NCI-H446 (cell line): ENCODE results near the gene OPN4.

Experiments
- DNase-seq, 2 experiments: peaks; one replicate each; lab custom pipeline; 2025; lab: John Stamatoyannopoulos, UW

The OPN4 gene

DNA sequence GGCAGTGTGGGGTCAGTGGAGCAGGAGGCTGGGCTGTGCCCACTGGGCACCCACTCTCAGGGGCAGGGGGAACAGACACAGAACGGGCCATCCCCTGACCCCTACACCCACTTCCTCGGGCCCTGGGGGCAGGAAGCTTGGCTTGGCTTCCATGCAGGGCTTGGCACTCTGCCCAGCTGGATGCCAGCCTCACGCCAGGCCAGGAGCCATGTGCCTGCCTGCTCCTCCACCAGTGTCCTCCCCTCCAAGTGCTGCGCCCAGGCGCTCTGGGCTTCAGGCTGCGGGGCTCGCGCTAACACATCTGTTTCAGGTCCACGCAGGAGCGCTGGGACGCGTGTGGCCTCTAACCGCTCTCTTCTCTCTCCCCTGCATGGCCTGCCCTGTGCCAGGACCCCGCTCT is 26.7 kb downstream of the OPN4 start:
- DNase-seq: peak in 1 of 2 experiments; percentile 10

DNA sequence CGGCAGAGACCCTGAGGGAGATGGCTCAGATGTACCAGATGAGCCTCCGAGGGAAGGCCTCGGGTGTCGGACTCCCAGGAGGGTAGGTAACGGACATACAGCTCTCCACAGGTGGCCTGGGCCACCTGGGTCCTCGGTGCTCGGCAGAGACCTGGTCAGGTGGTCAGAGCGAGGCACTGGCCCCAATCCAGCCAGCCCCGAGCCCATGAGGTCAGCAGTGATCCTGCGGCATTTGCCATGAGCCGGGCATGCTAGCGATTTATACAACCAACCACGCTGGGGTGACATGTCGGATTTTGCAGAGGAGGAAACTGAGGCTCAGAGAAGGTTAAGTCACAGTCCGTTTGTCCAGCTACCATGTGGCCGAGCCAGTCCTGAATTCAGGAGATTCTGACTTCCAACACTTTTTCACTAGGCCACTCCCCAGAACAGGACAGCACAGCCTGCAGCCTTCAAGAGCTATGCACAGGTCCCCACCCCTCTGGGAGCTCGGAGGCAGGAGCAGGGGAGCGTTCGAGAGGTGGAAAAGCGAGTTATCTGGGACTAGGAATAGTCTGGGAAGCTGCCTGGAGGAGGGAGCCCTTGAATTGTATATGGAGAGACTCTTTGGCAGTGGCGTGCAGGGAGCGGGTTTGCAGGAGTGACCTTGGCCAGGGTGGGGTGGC is 27.5 kb downstream of the OPN4 start:
- DNase-seq: no peak

GRCh38 chr10:86682675-86683074 is 28.3 kb downstream of the OPN4 start:
- DNase-seq: no peak

GRCh38 chr10:86684331-86685097 is 30.2 kb downstream of the OPN4 start:
- DNase-seq: no peak

DNA sequence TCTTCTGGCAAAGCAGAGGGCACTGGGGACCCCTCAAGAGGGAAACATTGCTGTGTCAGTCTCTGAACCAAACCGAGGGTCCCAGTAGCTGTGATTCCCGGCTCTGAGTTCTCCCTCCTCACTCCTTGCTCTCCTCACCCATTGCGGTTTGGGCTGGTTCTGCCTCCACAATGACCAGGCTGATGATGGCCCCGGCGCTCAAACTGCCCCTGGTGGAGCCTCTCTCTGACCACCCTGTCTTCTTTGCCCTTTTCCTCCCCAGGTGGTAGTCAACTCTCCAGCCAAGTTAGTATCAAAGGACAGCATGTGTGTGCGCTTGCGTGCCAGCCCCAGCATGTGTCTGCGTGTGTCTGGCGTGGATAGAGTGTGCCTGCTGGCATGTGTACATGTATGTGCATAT is 31.1 kb downstream of the OPN4 start:
- no peak for DNase-seq

- no peak for DNase-seq
Observed at GRCh38 chr10:86685893-86686632, 31.7 kb downstream of the OPN4 start.

- no peak for DNase-seq
Observed at GRCh38 chr10:86686972-86687371, 32.6 kb downstream of the OPN4 start.

GRCh38 chr10:86687750-86688149 is 33.4 kb downstream of the OPN4 start:
- DNase-seq: no peak

GRCh38 chr10:86688398-86688921 is 34.1 kb downstream of the OPN4 start:
- peak; percentile 38 to 61 for DNase-seq

- DNase-seq: no peak
Observed at GRCh38 chr10:86689146-86689545, 34.8 kb downstream of the OPN4 start.

DNA sequence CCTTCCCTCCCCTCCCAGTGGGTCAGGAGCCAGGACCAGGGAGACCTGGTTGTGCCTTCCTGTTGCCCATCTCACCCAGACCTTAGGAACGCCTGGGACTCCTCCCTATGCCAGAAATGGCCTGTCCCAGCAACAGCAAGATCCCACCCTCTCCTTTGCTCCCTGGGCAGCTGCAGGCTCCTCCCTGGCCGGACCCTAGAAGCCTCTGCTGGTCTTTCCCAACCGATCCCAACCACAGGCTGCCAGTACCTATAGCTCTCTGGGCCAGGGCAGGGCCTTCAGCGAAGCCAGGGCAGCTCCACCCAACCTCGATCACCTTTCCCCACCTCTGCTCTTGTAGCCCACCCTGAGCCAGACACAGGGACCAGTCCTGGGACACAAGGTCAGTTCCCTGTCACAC is 35.9 kb downstream of the OPN4 start:
- DNase-seq: no peak

DNA sequence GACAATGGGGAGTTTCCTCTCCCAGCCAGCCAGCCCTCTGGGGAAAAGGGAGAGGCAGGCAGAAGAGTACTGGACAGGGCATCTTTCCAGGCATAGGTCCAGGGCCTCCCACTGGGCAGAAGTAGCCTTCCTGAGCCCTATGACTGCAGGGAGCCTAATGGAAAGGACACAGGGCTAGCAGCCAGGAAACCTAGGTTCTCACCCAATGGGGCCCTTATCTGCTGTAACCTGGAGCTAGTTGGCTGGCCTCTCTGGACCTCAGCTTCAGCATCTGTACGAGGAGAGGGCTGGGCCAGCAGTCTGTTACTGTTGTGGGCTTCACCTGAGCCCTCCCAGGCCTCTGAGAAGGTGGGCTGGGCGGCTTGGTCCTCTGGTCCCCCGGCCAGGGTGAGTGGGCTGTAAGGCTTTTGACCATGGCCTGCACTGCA is 36.3 kb downstream of the OPN4 start:
- DNase-seq: no peak

GRCh38 chr10:86691333-86692022 is 37.1 kb downstream of the OPN4 start:
- DNase-seq: no peak

GRCh38 chr10:86692023-86692514 is 37.7 kb downstream of the OPN4 start:
- no peak for DNase-seq

- DNase-seq: no peak
Observed at GRCh38 chr10:86692664-86693063, 38.3 kb downstream of the OPN4 start.

DNA sequence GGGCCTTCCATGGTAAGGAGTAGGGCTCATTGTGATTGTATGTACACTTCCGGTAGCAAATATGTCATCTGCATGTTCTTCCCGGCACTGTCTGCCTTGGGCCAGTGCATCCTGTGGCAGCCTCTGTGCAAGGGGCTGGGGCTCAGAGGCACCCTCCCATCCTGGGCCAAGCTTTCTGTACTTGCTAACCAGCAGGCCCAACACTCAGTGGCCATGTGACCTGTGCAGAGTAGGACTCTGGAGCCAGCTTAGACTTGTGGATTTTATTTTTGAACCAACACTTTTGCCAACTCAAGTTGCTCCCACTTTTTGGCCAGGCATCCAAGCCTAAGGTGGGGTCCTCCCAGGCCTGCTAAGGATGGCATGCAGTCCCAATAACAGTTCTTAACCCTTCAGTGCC is 38.9 kb downstream of the OPN4 start:
- no peak for DNase-seq

GRCh38 chr10:86693721-86694369 is 39.5 kb downstream of the OPN4 start:
- peak in 1 of 2 experiments; percentile 42 for DNase-seq

DNA sequence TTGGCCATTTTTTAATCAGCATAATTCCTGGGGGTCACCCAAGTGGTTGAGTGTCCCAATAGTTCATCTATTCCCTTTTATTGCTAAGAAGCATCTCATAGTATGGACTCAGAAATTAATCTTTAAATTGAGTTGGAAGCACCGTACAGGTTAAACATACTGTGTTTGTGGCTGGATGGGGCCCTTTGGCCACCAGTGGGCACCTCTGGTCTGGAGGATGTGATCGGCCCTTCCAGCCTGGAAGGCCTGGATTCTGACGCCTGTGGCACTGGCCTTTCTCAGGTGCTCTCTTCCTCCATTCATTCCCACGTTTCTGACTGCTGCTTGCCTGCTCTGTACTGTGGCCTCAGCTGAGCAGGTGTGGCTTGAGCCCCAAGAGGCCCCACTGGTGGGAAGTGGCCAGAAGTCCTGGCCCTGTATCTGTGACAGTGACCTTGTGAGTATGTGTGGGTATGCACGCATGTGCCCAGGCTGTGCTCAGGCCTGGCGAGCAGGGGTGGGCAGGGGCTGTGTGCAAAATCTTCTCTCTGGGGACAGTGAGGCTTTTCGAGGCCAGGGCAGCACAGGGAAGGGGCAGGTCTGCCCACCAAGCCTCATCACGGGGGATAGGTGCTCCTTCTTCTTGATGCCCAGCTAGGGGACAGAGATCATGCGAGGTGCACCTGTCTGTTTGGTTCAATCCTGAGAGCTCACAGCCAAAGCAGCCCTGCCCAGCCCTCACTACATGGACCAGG is 44.0 kb downstream of the OPN4 start:
- no peak for DNase-seq

DNA sequence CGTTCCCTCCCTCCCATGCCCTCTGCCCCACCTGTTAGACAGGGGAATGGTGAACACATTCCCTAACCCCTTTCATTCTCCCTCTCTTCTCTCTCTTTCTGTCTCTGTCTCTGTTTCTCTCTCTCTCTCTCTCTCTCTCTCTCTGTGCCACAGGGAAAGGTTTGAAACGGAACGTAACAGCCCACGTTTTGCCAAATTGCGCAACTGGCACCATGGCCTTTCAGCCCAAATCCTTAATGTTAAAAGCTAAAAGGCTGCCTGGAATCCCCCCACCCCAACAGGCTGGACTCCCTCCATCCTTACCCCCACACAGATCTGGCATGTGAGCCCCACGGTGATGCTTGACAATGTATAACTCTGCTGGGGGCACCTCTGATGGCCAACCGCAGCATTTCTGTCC is 44.8 kb downstream of the OPN4 start:
- DNase-seq: no peak

GRCh38 chr10:86699541-86699940 is 45.2 kb downstream of the OPN4 start:
- no peak for DNase-seq
